Astrocyte (in vitro differentiated cells and primary cell): ENCODE data around the gene EPS8.

ENCODE experiments used
- EZH2 ChIP-seq: IDR thresholded peaks from 2 replicates; pipeline ENCODE4 v1.6.1; 2012; ENCODE audit warnings: mild to moderate bottlenecking, low read length, inconsistent platforms; ENCODE audit not compliant: insufficient read depth
- TF ChIP-seq, protein P1 (sequence below): IDR thresholded peaks from 2 replicates; pipeline ENCODE4 v1.5.1; 2011; ENCODE audit warnings: low read depth, mild to moderate bottlenecking, inconsistent platforms, low read length, moderate library complexity; ENCODE audit not compliant: insufficient read depth

DNA sequence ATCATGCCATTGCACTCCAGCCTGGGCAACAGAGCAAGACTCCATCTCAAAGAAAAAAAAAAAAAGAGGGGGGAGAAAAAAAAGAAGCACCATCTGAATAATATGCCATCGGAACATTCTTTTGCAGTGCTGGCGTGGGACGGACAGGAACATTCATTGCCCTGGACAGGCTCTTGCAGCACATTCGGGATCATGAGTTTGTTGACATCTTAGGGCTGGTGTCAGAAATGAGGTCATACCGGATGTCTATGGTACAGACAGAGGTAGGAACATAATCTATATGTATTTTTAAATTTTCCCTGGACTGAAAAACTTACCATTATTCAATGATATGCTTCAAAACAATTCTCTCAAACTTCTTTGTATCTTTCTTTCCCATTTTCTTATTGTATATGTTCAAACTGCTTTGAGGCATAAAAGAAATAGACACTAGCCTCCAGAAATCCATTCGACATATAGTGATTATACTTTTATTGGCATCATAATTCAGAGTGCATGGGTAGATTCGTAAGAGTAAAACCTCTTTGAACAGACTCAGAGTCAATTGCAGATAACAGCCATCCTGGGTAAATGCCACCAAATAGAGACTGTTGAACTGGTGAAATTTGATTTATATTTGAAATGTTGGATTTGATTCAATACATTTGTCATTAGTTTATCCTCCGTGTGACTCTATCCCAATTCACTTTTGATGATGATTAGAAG, 199.7 kb downstream of the EPS8 start:
- TF ChIP-seq EZH2, result no peak
- TF ChIP-seq, protein P1, sequence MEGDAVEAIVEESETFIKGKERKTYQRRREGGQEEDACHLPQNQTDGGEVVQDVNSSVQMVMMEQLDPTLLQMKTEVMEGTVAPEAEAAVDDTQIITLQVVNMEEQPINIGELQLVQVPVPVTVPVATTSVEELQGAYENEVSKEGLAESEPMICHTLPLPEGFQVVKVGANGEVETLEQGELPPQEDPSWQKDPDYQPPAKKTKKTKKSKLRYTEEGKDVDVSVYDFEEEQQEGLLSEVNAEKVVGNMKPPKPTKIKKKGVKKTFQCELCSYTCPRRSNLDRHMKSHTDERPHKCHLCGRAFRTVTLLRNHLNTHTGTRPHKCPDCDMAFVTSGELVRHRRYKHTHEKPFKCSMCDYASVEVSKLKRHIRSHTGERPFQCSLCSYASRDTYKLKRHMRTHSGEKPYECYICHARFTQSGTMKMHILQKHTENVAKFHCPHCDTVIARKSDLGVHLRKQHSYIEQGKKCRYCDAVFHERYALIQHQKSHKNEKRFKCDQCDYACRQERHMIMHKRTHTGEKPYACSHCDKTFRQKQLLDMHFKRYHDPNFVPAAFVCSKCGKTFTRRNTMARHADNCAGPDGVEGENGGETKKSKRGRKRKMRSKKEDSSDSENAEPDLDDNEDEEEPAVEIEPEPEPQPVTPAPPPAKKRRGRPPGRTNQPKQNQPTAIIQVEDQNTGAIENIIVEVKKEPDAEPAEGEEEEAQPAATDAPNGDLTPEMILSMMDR, result no peak
